ENCODE measurements around the gene FAM131C.

DNA sequence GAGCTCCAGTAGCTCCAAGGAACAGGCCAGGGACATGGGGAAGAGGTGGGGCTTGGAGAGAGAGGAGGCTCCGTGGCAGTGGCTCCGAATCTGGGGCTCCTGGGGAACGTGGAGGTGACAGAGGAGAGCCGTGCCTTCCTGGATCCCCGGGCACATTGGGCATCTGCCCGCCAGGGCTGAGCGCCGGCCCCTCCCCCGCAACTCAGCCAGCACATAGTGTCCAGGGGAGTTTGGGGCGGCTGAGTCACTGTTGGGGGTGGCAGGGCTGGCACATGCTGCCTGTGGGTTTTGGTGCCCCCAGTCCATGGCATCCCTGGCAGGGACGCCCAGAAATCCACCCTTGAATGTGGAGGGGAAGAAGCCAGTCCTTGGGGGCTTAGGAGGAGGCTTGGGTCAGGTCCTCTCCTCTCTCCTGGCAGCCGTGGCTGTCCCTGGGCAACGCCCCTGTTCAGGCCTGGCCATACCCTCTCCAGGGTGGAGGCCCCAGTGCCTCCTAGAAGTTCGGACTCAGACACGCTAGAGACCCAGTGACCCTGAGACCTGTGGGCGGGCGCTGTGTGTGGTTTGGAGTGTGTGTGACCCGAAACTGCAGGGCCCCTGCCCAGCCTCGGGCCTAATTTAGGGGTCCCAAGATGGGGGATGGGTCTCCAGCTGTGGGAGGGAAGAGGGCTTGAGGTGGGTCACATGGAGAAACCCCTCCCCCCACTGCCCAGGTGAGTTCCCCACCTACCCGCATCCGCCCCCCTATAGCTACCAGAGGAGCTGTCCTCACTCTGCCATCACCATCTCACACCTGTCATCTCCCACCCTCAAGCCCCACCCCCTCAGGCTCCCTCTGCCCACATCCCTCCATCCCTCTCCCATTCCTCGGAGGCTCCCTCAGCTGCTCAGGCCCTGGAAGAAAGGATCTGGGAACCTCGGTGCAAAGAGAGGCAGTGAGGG lies 57.2 kb downstream of the FAM131C start:
- TF ChIP-seq, protein P1, sequence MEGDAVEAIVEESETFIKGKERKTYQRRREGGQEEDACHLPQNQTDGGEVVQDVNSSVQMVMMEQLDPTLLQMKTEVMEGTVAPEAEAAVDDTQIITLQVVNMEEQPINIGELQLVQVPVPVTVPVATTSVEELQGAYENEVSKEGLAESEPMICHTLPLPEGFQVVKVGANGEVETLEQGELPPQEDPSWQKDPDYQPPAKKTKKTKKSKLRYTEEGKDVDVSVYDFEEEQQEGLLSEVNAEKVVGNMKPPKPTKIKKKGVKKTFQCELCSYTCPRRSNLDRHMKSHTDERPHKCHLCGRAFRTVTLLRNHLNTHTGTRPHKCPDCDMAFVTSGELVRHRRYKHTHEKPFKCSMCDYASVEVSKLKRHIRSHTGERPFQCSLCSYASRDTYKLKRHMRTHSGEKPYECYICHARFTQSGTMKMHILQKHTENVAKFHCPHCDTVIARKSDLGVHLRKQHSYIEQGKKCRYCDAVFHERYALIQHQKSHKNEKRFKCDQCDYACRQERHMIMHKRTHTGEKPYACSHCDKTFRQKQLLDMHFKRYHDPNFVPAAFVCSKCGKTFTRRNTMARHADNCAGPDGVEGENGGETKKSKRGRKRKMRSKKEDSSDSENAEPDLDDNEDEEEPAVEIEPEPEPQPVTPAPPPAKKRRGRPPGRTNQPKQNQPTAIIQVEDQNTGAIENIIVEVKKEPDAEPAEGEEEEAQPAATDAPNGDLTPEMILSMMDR (IDR thresholded peaks at IDR 0.05; ENCODE audit: insufficient read depth, low read length, poor library complexity, severe bottlenecking): no peak
- TF ChIP-seq EZH2phosphoT487 (conservative IDR thresholded peaks at IDR 0.05; ENCODE audit: low read length): no peak
